ENCODE results near the gene NTM. TPM values are rescaled to one million over a fixed set of nuclear protein-coding genes. Genes with fewer than 3 reads are reported as not detected.

NTM gene
- total and polyA plus RNA-seq, 2 of the 8 experiments (the other 6 are each of a cell fraction or from before 2014, with no cell fraction given), result 13.4 to 20.0 TPM

DNA sequence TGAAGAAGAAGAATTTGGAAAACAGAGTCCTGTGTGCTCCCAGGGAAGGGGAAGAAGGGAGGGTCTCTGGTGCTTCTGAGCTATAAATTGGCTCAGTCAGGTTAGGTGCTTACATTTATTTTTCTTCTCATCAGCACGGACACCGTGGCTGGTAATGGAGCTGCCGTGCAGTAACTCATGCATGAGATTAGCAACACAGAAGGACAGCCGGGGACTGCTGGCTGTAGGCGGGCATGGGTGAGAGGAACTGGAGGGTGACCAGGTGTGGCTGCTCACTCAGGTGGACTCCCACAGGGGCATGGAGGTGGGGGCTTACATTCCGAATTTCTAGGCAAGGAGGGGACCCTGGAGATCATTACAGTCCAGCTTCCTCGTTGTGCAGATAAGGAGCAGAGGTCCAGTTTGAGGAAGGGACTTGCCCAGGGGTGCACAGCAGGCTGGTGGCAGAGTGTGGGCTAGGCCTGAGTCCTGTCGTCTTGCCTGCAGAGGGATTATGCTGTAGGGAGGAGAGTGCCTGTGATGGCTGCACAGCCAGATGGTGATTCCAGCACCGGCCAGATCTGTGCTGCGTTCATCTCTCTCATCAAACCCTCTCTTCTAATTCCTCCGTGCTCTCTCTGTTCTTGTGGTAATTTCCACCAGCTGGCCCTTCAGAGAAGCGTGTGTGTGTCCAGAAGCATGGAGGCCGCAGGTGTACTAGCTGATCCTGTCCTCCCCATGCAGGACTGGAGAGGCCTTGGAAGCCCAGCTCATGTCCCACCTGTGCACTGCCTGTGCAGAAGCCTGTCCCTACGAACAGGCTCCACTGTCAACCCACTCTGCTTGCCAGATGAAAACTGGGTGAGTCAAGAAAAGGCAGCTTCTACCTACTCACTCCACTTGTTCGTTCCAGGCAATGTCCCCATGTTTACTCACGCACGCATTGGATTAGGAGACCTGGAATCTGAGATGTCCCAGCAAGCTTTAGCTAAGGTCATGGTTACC is 78.9 kb downstream of the NTM start (continued):
- TF ChIP-seq, protein P1, sequence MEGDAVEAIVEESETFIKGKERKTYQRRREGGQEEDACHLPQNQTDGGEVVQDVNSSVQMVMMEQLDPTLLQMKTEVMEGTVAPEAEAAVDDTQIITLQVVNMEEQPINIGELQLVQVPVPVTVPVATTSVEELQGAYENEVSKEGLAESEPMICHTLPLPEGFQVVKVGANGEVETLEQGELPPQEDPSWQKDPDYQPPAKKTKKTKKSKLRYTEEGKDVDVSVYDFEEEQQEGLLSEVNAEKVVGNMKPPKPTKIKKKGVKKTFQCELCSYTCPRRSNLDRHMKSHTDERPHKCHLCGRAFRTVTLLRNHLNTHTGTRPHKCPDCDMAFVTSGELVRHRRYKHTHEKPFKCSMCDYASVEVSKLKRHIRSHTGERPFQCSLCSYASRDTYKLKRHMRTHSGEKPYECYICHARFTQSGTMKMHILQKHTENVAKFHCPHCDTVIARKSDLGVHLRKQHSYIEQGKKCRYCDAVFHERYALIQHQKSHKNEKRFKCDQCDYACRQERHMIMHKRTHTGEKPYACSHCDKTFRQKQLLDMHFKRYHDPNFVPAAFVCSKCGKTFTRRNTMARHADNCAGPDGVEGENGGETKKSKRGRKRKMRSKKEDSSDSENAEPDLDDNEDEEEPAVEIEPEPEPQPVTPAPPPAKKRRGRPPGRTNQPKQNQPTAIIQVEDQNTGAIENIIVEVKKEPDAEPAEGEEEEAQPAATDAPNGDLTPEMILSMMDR (IDR thresholded peaks at IDR 0.05; ENCODE audit: control extremely low read depth in 1 of 3, insufficient read depth in 1 of 3, low read depth in 1 of 3, low read length in 3 of 3), result no peak
- TF ChIP-seq RNF2 (IDR thresholded peaks at IDR 0.05; ENCODE audit: borderline replicate concordance, low read depth, low read length, missing control alignments, poor library complexity, severe bottlenecking) (no peak), RBBP5 (IDR thresholded peaks at IDR 0.05; ENCODE audit: borderline replicate concordance, low read depth, low read length) (no peak), BRCA1 (IDR thresholded peaks at IDR 0.05; ENCODE audit: low read depth, low read length) (no peak), TAF7 (optimal IDR thresholded peaks at IDR 0.05; ENCODE audit: borderline replicate concordance, low read depth, low read length) (no peak)
